HG02970 (cell line): ENCODE data around the gene LIN7A.
"Not testable (repeated sequence)": the region's sequence is repeated elsewhere in the genome, so short reads cannot be mapped to it uniquely, and the experiment has no call there.

Experiments used
- ATAC-seq: cut with Tn5 transposase; IDR thresholded peaks from one replicate; pipeline ENCODE4 v1.9.1; 2021; ENCODE audit warnings: mild to moderate bottlenecking, moderate library complexity, moderate number of reproducible peaks; ENCODE audit not compliant: unreplicated experiment, low FRiP score

The LIN7A gene

DNA sequence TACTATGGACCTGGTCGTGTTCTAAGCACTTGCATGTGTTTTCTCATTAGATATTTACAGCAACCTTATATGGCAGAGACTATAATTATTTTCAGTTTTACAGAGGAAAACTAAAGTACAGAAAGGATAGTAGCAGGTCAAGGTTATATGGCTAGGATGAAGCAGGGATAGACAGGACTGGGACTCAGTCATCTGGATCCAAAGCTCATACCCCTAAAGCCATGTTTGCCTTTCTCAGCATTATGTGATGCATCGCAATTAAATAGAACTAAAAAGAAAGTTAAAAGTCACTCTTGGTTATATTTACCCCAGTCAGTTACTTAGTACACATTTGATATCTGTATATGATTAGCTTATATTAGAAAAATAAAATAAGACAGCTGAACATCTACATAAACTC, 13.3 kb downstream of the LIN7A start:
- no peak for ATAC-seq

- ATAC-seq, result no peak
These were observed 17.7 kb downstream of the LIN7A start for GRCh38 chr12:80920006-80920405.

DNA sequence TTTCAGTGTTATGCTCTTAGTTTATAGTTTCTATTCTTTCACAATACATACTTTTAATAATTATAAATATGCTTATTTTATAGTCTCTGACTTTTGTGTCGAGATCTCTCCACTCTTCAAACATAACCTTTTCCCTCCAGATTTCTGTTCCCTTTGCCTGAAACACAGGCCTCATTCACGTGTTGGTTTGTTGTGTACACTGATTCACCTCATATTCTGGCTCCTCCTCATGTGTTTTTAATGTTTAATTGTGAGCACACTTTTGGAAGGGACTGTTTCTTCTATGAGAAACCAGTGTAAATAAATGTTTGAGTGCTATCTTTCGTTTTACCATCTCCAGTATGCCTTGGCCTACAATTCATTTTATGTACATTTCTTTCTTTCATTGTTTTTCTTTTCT, 20.1 kb downstream of the LIN7A start:
- no peak for ATAC-seq

GRCh38 chr12:80912901-80913770, 24.6 kb downstream of the LIN7A start:
- no peak for ATAC-seq

DNA sequence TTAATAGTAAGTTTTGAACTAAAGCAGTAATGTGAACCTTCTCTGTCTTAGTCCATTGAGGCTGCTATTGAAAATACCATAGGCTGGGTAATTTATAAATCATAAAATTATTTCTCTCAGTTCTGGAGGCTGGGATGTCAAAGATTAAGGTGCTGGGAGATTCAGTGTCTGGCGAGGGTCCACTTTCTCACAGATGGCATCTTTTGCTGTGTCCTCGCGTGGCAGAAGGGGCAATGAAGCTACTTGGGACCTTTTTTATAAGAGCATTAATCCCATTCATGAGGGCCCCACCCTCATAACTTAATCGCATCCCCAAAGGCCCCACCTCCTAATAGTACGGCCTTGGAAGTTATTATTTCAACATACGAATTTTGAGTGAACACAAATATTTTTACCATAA, 28.4 kb downstream of the LIN7A start:
- ATAC-seq, result no peak

DNA sequence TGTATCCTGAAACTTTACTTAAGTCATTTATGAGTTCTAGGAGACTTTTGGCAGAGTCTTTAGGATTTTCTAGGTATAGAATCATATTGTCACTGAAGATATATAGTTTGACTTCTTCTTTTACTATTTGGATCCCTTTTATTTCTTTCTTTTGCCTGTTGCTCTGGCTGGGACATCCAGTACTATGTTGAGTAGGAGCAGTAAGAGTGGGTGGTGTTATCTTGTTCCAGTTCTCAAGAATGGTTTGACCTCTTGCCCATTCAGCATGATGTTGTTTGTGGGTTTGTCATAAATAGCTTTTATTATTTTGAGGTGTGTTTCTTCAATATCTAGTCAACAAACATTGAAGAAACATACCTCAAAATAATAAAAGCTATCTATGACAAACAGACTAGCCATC, 35.0 kb downstream of the LIN7A start:
- ATAC-seq, result no peak

- no peak for ATAC-seq
These were observed 36.1 kb downstream of the LIN7A start for GRCh38 chr12:80901661-80902060.

- no peak for ATAC-seq
These were observed 42.5 kb downstream of the LIN7A start for GRCh38 chr12:80895240-80895639.

DNA sequence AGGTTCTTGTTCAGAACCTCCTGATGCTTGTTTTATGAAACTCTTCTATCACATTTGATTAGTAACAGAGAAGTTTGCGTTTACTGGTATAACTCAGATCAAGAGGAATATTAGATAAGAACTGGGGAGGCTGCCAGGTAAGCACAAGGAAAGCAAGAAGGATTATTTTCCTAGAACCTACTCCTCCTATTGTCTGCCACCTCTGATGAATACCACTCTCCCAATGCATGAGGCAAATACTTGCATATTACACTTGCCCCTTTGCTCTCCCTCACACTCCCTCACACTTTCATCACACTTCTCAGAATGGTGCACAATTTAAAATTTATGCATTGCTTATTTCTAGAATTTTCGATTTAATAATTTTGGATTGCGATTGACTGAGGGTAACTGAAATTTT, 43.6 kb downstream of the LIN7A start:
- no peak for ATAC-seq

DNA sequence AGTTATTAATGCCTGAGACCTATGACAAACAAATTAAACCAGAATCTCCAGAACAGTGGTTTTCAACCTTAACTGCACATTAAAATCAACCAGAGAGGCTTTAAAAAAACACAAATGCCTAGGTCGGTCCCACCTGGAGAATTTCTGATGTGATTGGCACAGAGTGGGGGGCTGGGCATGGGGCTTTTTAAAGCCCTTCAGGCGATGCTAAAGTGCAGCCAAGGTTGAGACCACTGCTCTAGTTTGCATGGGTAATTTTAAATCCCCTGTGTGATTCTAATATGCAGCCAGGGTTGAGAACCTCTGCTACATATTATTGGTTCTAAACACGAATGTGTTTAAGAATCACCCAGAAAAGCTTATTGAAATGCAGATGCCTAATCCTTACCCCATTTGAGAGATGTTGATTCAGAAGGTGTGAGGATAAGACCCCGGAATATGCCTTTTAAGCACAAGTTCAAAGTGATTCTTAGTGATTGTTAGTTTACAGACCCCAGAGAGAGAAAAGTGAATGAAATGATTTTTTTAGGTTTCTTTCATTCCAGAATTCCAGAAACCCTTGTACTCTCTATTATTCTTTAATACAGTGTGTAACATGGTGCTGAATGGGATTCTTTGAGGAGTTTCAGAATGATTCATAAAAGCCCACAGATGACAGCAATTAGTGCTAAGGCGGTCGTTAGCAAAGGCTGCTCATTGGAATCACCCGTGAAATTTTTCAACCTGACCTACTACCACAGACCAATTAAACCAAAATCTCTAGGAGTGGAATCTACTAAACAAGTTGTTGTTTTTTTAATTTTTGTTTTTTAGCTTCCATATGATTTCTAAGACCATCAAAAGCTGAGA, 44.9 kb downstream of the LIN7A start:
- ATAC-seq, result no peak

DNA sequence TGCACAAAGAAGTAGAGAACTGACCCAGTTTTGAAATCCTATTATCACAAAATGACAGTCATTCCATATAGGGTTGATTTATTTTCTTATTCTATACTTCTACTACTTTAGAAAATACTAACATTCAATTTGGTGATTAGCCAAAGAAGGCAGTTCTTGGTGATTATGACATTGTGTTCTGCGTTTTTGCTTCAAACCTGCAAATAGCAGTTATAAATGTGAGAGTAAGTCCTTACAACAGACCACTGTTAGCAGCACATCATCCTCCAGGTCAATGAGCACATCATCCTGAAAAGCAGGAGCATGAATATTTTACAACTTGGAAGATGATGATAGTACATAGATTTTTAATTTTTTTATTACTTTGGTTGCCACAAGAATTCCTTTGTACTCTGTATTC, 53.1 kb downstream of the LIN7A start:
- no peak for ATAC-seq

GRCh38 chr12:80881106-80881505, 56.6 kb downstream of the LIN7A start:
- no peak for ATAC-seq

- ATAC-seq, result not testable (repeated sequence)
These were observed 59.3 kb downstream of the LIN7A start for GRCh38 chr12:80878452-80878851.

DNA sequence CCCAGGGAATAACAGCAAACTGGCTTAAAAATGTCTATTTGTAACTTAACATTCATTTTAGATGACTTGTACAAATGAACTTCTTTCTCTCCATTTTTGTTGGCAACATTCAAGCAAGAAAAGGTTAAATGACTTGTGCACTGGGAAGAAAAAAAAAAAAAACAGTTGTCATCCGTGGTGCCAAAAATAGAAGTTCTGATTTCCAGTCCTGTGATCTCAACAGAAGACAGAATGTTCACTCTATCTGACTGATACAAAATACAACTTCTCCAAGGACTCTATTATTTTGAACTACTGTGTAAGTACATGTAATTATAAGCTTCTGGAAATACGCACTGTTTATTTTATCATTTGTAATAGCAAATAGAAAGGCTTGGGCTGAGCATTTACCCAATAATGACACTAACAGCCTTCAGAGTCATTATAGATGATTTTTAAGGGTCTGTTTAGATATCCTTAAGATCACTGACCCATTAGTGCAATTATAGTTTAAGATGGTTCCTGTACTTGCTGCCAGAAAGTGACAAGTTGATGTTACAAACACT, 59.9 kb downstream of the LIN7A start:
- no peak for ATAC-seq

- ATAC-seq, result no peak
These were observed 65.7 kb downstream of the LIN7A start for GRCh38 chr12:80872053-80872452.

- no peak for ATAC-seq
These were observed 68.5 kb downstream of the LIN7A start for GRCh38 chr12:80869264-80869663.

DNA sequence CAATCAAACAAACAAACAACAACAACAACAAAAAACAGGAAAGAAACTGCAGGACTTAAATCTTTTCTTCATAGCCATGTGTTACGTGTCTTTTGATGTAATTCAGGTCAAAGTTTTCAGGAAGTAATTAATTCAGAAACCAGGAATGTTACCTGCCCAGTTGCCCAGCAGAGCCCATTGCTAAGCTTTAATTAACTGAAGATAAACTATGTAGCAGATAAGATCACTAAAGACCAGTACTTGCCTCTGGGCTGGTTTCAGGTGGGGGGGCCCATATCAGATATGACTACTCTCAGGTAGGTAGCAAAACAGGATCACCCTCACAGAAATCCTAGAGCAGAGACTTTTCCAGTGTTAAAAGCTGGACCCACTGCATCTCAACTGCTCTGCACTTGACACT, 69.2 kb downstream of the LIN7A start:
- ATAC-seq, result no peak

GRCh38 chr12:80867941-80868340, 69.8 kb downstream of the LIN7A start:
- ATAC-seq, result no peak

GRCh38 chr12:80864046-80864735, 73.5 kb downstream of the LIN7A start:
- no peak for ATAC-seq

- no peak for ATAC-seq
These were observed 75.2 kb downstream of the LIN7A start for GRCh38 chr12:80862531-80862930.
